K562 (cell line): ENCODE data around the gene RNF126. TPM values are rescaled to one million over a fixed set of nuclear protein-coding genes. Genes with fewer than 3 reads are reported as not detected.
A peak's percentile ranks its signal among the peaks of the same experiment; 100 is the strongest.

Source experiments
- MGA ChIP-seq: fragments of 450-650 bp; IDR thresholded peaks from 2 replicates; pipeline ENCODE4 v1.6.1; 2016; ENCODE audit warnings: mild to moderate bottlenecking, moderate library complexity
- NCOR1 ChIP-seq: fragments of 450-650 bp; IDR thresholded peaks from 2 replicates; pipeline ENCODE4 v1.6.1; 2016; ENCODE audit warnings: mild to moderate bottlenecking, moderate library complexity
- PRDM10 ChIP-seq: fragments of 450-650 bp; IDR thresholded peaks from 2 replicates; pipeline ENCODE4 v1.6.1; 2018; ENCODE audit not compliant: partially characterized antibody
- polyA plus RNA-seq, 8 experiments: library from polyadenylated mRNA; depleted of rRNA in 4 of 8; stranded (reverse) in 5 of 8; unstranded in 3 of 8; fragments of >200 nt; fragmentation: Nextera tagmentation in 2 of 8; fragmentation: Illumina TruSeq in 1 of 8; extraction: Ambion mirVana in 2 of 8; extraction: Trizol in 1 of 8; gene quantifications; 2 replicates each; pipeline versions ENCODE4 v1.2.1 to v1.2.3, GENCODE V29; 2011 to 2014; ENCODE audit warnings: inconsistent platforms in 1 of 8, missing spikeins in 1 of 8
- total RNA-seq, 7 experiments: library from RNA; depleted of rRNA in 6 of 7; stranded (reverse); fragments of >200 nt in 6 of 7; fragmentation: Illumina TruSeq in 2 of 7; extraction: Trizol in 2 of 7; gene quantifications; 2 replicates each; pipeline versions ENCODE4 v1.2.1 to v1.2.3, GENCODE V29; 2011 to 2021; ENCODE audit warnings: low replicate concordance in 1 of 7

The RNF126 gene
- total and polyA plus RNA-seq, 9 of the 15 experiments (the other 6 are each of a cell fraction or from before 2014, with no cell fraction given): 0.27 to 101 (median 12.3) TPM

GRCh38 chr19:703651-704446 is 40.8 kb upstream of the RNF126 start (continued):
- no peak for TF ChIP-seq MGA
- TF ChIP-seq NCOR1: no peak
- TF ChIP-seq PRDM10: peak; percentile 56
